IPS DF 6.9 (cell line): ENCODE measurements around the gene PSMD5.

Source experiments
- DNase-seq: peaks from one replicate; pipeline ENCODE4 v3.0.0-alpha.2; 2013; ENCODE audit warnings: low read depth, low spot score
- H3K27ac ChIP-seq: one replicate; pipeline ENCODE4 v1.5.1; 2013; ENCODE audit warnings: low read length, control low read depth
- H3K27me3 ChIP-seq: 2 replicates; pipeline ENCODE4 v1.6.1; 2013; ENCODE audit warnings: mild to moderate bottlenecking, low read length; ENCODE audit not compliant: control insufficient read depth, insufficient read depth
- H3K36me3 ChIP-seq: 2 replicates; pipeline ENCODE4 v1.6.1; 2013; ENCODE audit warnings: low read length; ENCODE audit not compliant: control insufficient read depth, insufficient read depth
- H3K4me1 ChIP-seq: 2 replicates; pipeline ENCODE4 v1.6.1; 2013; ENCODE audit warnings: low read length; ENCODE audit not compliant: control insufficient read depth, insufficient read depth
- H3K4me3 ChIP-seq: 2 replicates; pipeline ENCODE4 v1.5.1; 2013; ENCODE audit warnings: mild to moderate bottlenecking, low read length
- H3K9me3 ChIP-seq: 2 replicates; pipeline ENCODE4 v1.6.1; 2013; ENCODE audit warnings: low read length, inconsistent platforms; ENCODE audit not compliant: control insufficient read depth, insufficient read depth
- WGBS: extraction: QIAGEN DNeasy Blood & Tissue Kit; methylation state at CpG from one replicate; pipeline ENCODE4 v1.1.7; 2013; ENCODE audit warnings: mixed read lengths, missing lambda C conversion rate; ENCODE audit not compliant: insufficient read length, insufficient coverage; 5-methylcytosine and 5-hydroxymethylcytosine counted together

PSMD5 gene

GRCh38 chr9:120874226-120875194 is 31.8 kb upstream of the PSMD5 start:
- H3K4me3 ChIP-seq = no peak overlapping the region
- no peaks in the 10 kb centered on the region for H3K36me3 ChIP-seq
- no peak for DNase-seq
- H3K4me1 ChIP-seq = peaks cover 29% of the 10 kb centered on the region
- WGBS = no CpG with 5 or more reads among the region's 10 CpGs
- no peak overlapping the region for H3K27ac ChIP-seq
- no peaks in the 10 kb centered on the region for H3K27me3 ChIP-seq
- no peaks in the 10 kb centered on the region for H3K9me3 ChIP-seq

- no peaks in the 10 kb centered on the region for H3K27me3 ChIP-seq
- DNase-seq = peak; percentile 88
- H3K4me3 ChIP-seq = no peak overlapping the region
- H3K9me3 ChIP-seq = no peaks in the 10 kb centered on the region
- WGBS = no CpG with 5 or more reads among the region's 4 CpGs
- peaks cover 29% of the 10 kb centered on the region for H3K4me1 ChIP-seq
- no peak overlapping the region for H3K27ac ChIP-seq
- no peaks in the 10 kb centered on the region for H3K36me3 ChIP-seq
Measured at GRCh38 chr9:120873512-120873911, 30.8 kb upstream of the PSMD5 start.

- H3K9me3 ChIP-seq = no peaks in the 10 kb centered on the region
- no peak for DNase-seq
- WGBS = no CpG with 5 or more reads among the region's 3 CpGs
- no peaks in the 10 kb centered on the region for H3K36me3 ChIP-seq
- H3K4me1 ChIP-seq = peaks cover 27% of the 10 kb centered on the region
- no peaks in the 10 kb centered on the region for H3K27me3 ChIP-seq
- H3K4me3 ChIP-seq = no peak overlapping the region
- no peak overlapping the region for H3K27ac ChIP-seq
Measured at GRCh38 chr9:120872791-120873502, 30.2 kb upstream of the PSMD5 start.

- H3K36me3 ChIP-seq = peaks cover 3% of the 10 kb centered on the region; the same call in 1 of the 2 replicates
Measured at GRCh38 chr9:120870206-120870605, 27.5 kb upstream of the PSMD5 start.

GRCh38 chr9:120869726-120870125 is 27.0 kb upstream of the PSMD5 start:
- no CpG with 5 or more reads among the region's 10 CpGs for WGBS
- Histone ChIP-seq H3K9me3 (no peaks in the 10 kb centered on the region), H3K36me3 (peaks cover 3% of the 10 kb centered on the region; the same call in 1 of the 2 replicates), H3K4me1 (peaks cover 17% of the 10 kb centered on the region; the same call in 1 of the 2 replicates), H3K27ac (no peak overlapping the region), H3K27me3 (no peaks in the 10 kb centered on the region), H3K4me3 (no peak overlapping the region)
- no peak for DNase-seq

More at GRCh38 chr9:120870206-120870605, 27.5 kb upstream of the PSMD5 start:
- H3K4me1 ChIP-seq = peaks cover 17% of the 10 kb centered on the region; the same call in 1 of the 2 replicates
- H3K27me3 ChIP-seq = no peaks in the 10 kb centered on the region
- no peak overlapping the region for H3K27ac ChIP-seq
- WGBS = no CpG with 5 or more reads among the region's 9 CpGs
- DNase-seq = no peak
- no peak overlapping the region for H3K4me3 ChIP-seq
- no peaks in the 10 kb centered on the region for H3K9me3 ChIP-seq

GRCh38 chr9:120869360-120869687 is 26.6 kb upstream of the PSMD5 start:
- H3K4me3 ChIP-seq = peak overlapping the region; percentile 34; the same call in 1 of the 2 replicates
- no peak for DNase-seq
- H3K4me1 ChIP-seq = peaks cover 17% of the 10 kb centered on the region; the same call in 1 of the 2 replicates
- H3K36me3 ChIP-seq = peaks cover 3% of the 10 kb centered on the region; the same call in 1 of the 2 replicates
- no CpG with 5 or more reads among the region's 10 CpGs for WGBS
- H3K27me3 ChIP-seq = no peaks in the 10 kb centered on the region
- no peaks in the 10 kb centered on the region for H3K9me3 ChIP-seq
- H3K27ac ChIP-seq = no peak overlapping the region

- H3K27ac ChIP-seq = no peak overlapping the region
- no CpG with 5 or more reads among the region's 52 CpGs for WGBS
Measured at GRCh38 chr9:120868676-120869359, 26.1 kb upstream of the PSMD5 start.

GRCh38 chr9:120868339-120868675 is 25.6 kb upstream of the PSMD5 start:
- Histone ChIP-seq H3K9me3 (no peaks in the 10 kb centered on the region), H3K27ac (no peak overlapping the region), H3K4me1 (peaks cover 10% of the 10 kb centered on the region; the same call in 1 of the 2 replicates), H3K36me3 (peaks cover 3% of the 10 kb centered on the region; the same call in 1 of the 2 replicates), H3K27me3 (no peaks in the 10 kb centered on the region), H3K4me3 (no peak overlapping the region)
- no peak for DNase-seq
- no CpG with 5 or more reads among the region's 11 CpGs for WGBS

More at GRCh38 chr9:120868676-120869359, 26.1 kb upstream of the PSMD5 start:
- Histone ChIP-seq H3K4me1 (peaks cover 12% of the 10 kb centered on the region; the same call in 1 of the 2 replicates), H3K27me3 (no peaks in the 10 kb centered on the region), H3K4me3 (peak overlapping the region; percentile 34; the same call in 1 of the 2 replicates), H3K9me3 (no peaks in the 10 kb centered on the region), H3K36me3 (peaks cover 3% of the 10 kb centered on the region; the same call in 1 of the 2 replicates)
- peak; percentile 84 for DNase-seq

- H3K4me3 ChIP-seq = no peak overlapping the region
- no peak for DNase-seq
- H3K36me3 ChIP-seq = peaks cover 3% of the 10 kb centered on the region; the same call in 1 of the 2 replicates
- peaks cover 5% of the 10 kb centered on the region; the same call in 1 of the 2 replicates for H3K4me1 ChIP-seq
- no peaks in the 10 kb centered on the region for H3K27me3 ChIP-seq
- no CpG with 5 or more reads among the region's 15 CpGs for WGBS
- H3K27ac ChIP-seq = no peak overlapping the region
- H3K9me3 ChIP-seq = no peaks in the 10 kb centered on the region
Measured at GRCh38 chr9:120867676-120868338, 25.1 kb upstream of the PSMD5 start.
